HepG2 (cell line): ENCODE results near the gene GHR. TPM values are rescaled to one million over a fixed set of nuclear protein-coding genes. Genes with fewer than 3 reads are reported as not detected.

Experiments used
- ATAC-seq: fragments of 200-7000 bp; cut with Tn5 transposase; 3 replicates; pipeline ENCODE4 v1.9.1; 2020; ENCODE audit warnings: mild to moderate bottlenecking, moderate library complexity
- BruUV-seq: library from RNA; stranded (reverse); fragments of 400-500 nt; replicated peaks from 2 replicates; lab custom pipeline; 2021; lab: Mats Ljungman, UMichigan
- CTCF ChIA-PET: fragments of 300-600 bp; formaldehyde crosslinking; extraction: SDS; loops from one replicate; lab custom pipeline; 2021; ENCODE audit warnings: low total read pairs, inconsistent platforms, low intra/inter-chr PET ratio; lab: Yijun Ruan, JAX
- POLR2A ChIA-PET: fragments of 350-600 bp; sonication (Branson Sonifier 250); formaldehyde crosslinking; loops from one replicate; lab custom pipeline; 2020; ENCODE audit warnings: antibody characterized with exemption, inconsistent platforms; lab: Yijun Ruan, JAX
- DNase-seq: peaks from one replicate; pipeline ENCODE4 v3.0.0-alpha.2; 2015; ENCODE audit warnings: low spot score
- FAIRE-seq: peaks from 3 replicates; lab custom pipeline; 2011; peaks lifted over from hg19 to GRCh38; lab: Jason Lieb, UNC
- H2AFZ ChIP-seq: one replicate; pipeline ENCODE4 v1.6.1; 2011; ENCODE audit warnings: low read length, inconsistent platforms
- H3K27ac ChIP-seq: fragments of 300-600 bp; 3 replicates; pipeline ENCODE4 v1.8.0; 2011; ENCODE audit warnings: mixed run types, mild to moderate bottlenecking, mixed read lengths, low read length, inconsistent platforms; ENCODE audit not compliant: insufficient read depth; ENCODE audit errors: extremely low read length
- H3K27me3 ChIP-seq, 2 experiments: fragments of 200-600 bp in 1 of 2; 2 replicates in 1 of 2; 3 replicates in 1 of 2; pipeline versions ENCODE4 v1.6.0 to v1.8.0; 2011; ENCODE audit warnings: low read length in 2 of 2, mild to moderate bottlenecking in 2 of 2, moderate library complexity in 2 of 2, inconsistent platforms in 1 of 2; ENCODE audit not compliant: insufficient read depth in 2 of 2, control insufficient read depth in 1 of 2
- H3K36me3 ChIP-seq, 2 experiments: fragments of 200-600 bp in 1 of 2; replicated peaks in 1 of 2; 2 replicates in 1 of 2; 3 replicates in 1 of 2; pipeline versions ENCODE4 v1.5.1 to v1.8.0; 2011; ENCODE audit warnings: low read length in 2 of 2, inconsistent platforms in 1 of 2; ENCODE audit not compliant: insufficient read depth in 2 of 2, control insufficient read depth in 1 of 2
- H3K4me1 ChIP-seq: 2 replicates; pipeline ENCODE4 v1.5.1; 2012; ENCODE audit warnings: low read length, inconsistent platforms; ENCODE audit not compliant: insufficient read depth
- H3K4me2 ChIP-seq: 2 replicates; pipeline ENCODE4 v1.6.0; 2011; ENCODE audit warnings: low read depth, low read length, inconsistent platforms
- H3K4me3 ChIP-seq, 3 experiments: fragments of 200-600 bp in 1 of 3; sonication (generic), shearing (Covaris generic) in 1 of 3; replicated peaks in 1 of 3; 2 replicates each; pipeline ENCODE4 v1.5.1; 2011 to 2016; ENCODE audit warnings: low read length in 3 of 3, inconsistent platforms in 2 of 3, low read depth in 2 of 3, mild to moderate bottlenecking in 2 of 3, control low read depth in 1 of 3, mixed read lengths in 1 of 3; ENCODE audit not compliant: insufficient read depth in 1 of 3
- H3K79me2 ChIP-seq: one replicate; pipeline ENCODE4 v1.6.1; 2011; ENCODE audit warnings: low read length, inconsistent platforms; ENCODE audit not compliant: insufficient read depth
- H3K9ac ChIP-seq: 2 replicates; pipeline ENCODE4 v1.6.0; 2011; ENCODE audit warnings: mild to moderate bottlenecking, low read depth, low read length, inconsistent platforms; ENCODE audit not compliant: insufficient read depth
- H3K9me3 ChIP-seq: 2 replicates; pipeline ENCODE4 v1.5.1; 2012; ENCODE audit warnings: mild to moderate bottlenecking, low read length
- H4K20me1 ChIP-seq: 2 replicates; pipeline ENCODE4 v1.6.0; 2011; ENCODE audit warnings: inconsistent platforms, mild to moderate bottlenecking, low read length, moderate library complexity; ENCODE audit not compliant: insufficient read depth
- CBX5 ChIP-seq: sonication (generic); formaldehyde crosslinking; IDR thresholded peaks from 2 replicates; pipeline ENCODE4 v1.4.0; 2020; ENCODE audit warnings: missing genetic modification reagents, borderline replicate concordance
- CENPX ChIP-seq: sonication (generic); formaldehyde crosslinking; IDR thresholded peaks from 2 replicates; pipeline ENCODE4 v1.9.0; 2021; ENCODE audit warnings: mild to moderate bottlenecking, missing genetic modification reagents, moderate library complexity
- GABPA ChIP-seq, 2 experiments: IDR thresholded peaks; 2 replicates each; pipeline ENCODE4 v1.6.1; 2011 to 2016; ENCODE audit warnings: low read depth in 2 of 2, low read length in 1 of 2, missing biosample characterization in 1 of 2, missing genetic modification characterization in 1 of 2
- HMG20B ChIP-seq: conservative IDR thresholded peaks from 2 replicates; pipeline ENCODE4 v1.6.1; 2016; ENCODE audit warnings: missing genetic modification reagents, missing compliant biosample characterization
- MIER3 ChIP-seq: IDR thresholded peaks from 2 replicates; pipeline ENCODE4 v1.6.1; 2016; ENCODE audit warnings: missing compliant biosample characterization, borderline replicate concordance
- NR1H2 ChIP-seq: sonication (generic); formaldehyde crosslinking; IDR thresholded peaks from 2 replicates; pipeline ENCODE4 v1.8.1; 2022; ENCODE audit warnings: low read depth, missing genetic modification reagents, borderline replicate concordance
- RFX1 ChIP-seq: fragments of 450-650 bp; IDR thresholded peaks from 2 replicates; pipeline ENCODE4 v1.6.1; 2017
- SKI ChIP-seq: fragments of 450-650 bp; IDR thresholded peaks from one replicate; pipeline ENCODE4 v1.6.1; 2018; ENCODE audit warnings: mild to moderate bottlenecking; ENCODE audit not compliant: partially characterized antibody
- ZFP36 ChIP-seq: fragments of 150-350 bp; IDR thresholded peaks from 2 replicates; pipeline ENCODE4 v1.6.1; 2018; ENCODE audit warnings: borderline replicate concordance, low read length, low read depth; ENCODE audit not compliant: partially characterized antibody
- ZKSCAN8 ChIP-seq: IDR thresholded peaks from 2 replicates; pipeline ENCODE4 v1.6.1; 2016; ENCODE audit warnings: borderline replicate concordance, missing genetic modification reagents, missing compliant biosample characterization
- ZNF510 ChIP-seq: sonication (generic); formaldehyde crosslinking; IDR thresholded peaks from 2 replicates; pipeline ENCODE4 v1.4.0; 2020; ENCODE audit warnings: low read depth, mild to moderate bottlenecking, missing genetic modification reagents
- ZNF644 ChIP-seq: IDR thresholded peaks from 2 replicates; pipeline ENCODE4 v1.6.1; 2016; ENCODE audit warnings: low read depth
- ZNF670 ChIP-seq: sonication (generic); formaldehyde crosslinking; IDR thresholded peaks from 2 replicates; pipeline ENCODE4 v1.8.0; 2022; ENCODE audit warnings: mild to moderate bottlenecking, missing genetic modification reagents, borderline replicate concordance
- ZNF776 ChIP-seq: sonication (generic); formaldehyde crosslinking; IDR thresholded peaks from 2 replicates; pipeline ENCODE4 v1.4.0; 2020; ENCODE audit warnings: mild to moderate bottlenecking, missing genetic modification reagents
- WGBS: methylation state at CpG from one replicate; pipeline ENCODE4 v1.1.6; 2017; ENCODE audit warnings: low lambda C conversion rate; 5-methylcytosine and 5-hydroxymethylcytosine counted together
- in situ Hi-C: cut with HindIII; loops from 2 replicates; pipeline ENCODE4 v1.10.0; 2017; ENCODE audit warnings: low pct_unique_long_range_greater_than_20kb; ENCODE audit not compliant: extremely low pct_ligation_motif_present
- intact Hi-C: fragments of 100-400 bp; cut with micrococcal nuclease; formaldehyde crosslinking; loops from one replicate; pipeline ENCODE4 v1.10.0; 2022; ENCODE audit not compliant: unreplicated experiment
- polyA plus RNA-seq, 8 experiments: library from polyadenylated mRNA; depleted of rRNA in 3 of 8; stranded (reverse) in 7 of 8; unstranded in 1 of 8; fragments of >200 nt; fragmentation: Illumina TruSeq in 4 of 8; extraction: Trizol in 4 of 8; gene quantifications; 2 replicates each; pipeline versions ENCODE4 v1.2.1 to v1.2.3, GENCODE V29; 2011 to 2016; ENCODE audit warnings: low read depth in 4 of 8, missing spikeins in 1 of 8, mixed read lengths in 1 of 8; ENCODE audit not compliant: insufficient read depth in 1 of 8
- total RNA-seq, 5 experiments: library from RNA; depleted of rRNA; stranded (reverse); fragments of >200 nt; fragmentation: Illumina TruSeq; extraction: Trizol; gene quantifications; 2 replicates each; pipeline ENCODE4 v1.2.3, GENCODE V29; 2016; ENCODE audit warnings: low read depth in 1 of 5
- TF ChIP-seq, protein P1 (sequence below), 2 experiments: fragments of 450-650 bp in 1 of 2; sonication (generic) in 1 of 2; formaldehyde crosslinking; IDR thresholded peaks; 2 replicates each; pipeline versions ENCODE4 v1.5.0 to v1.8.0; 2020 to 2022; ENCODE audit warnings: mild to moderate bottlenecking in 1 of 2, missing genetic modification reagents in 1 of 2
- TF ChIP-seq, protein P2 (sequence below): sonication (generic); formaldehyde crosslinking; IDR thresholded peaks from 2 replicates; pipeline ENCODE4 v1.4.0; 2020; ENCODE audit warnings: missing genetic modification reagents, borderline replicate concordance
- TF ChIP-seq, protein P3 (sequence below): sonication (generic); formaldehyde crosslinking; IDR thresholded peaks from 2 replicates; pipeline ENCODE4 v1.8.0; 2022; ENCODE audit warnings: mild to moderate bottlenecking, missing genetic modification reagents; ENCODE audit not compliant: insufficient replicate concordance
- TF ChIP-seq, protein P4 (sequence below): sonication (generic); formaldehyde crosslinking; IDR thresholded peaks from 2 replicates; pipeline ENCODE4 v1.4.0; 2020; ENCODE audit warnings: mild to moderate bottlenecking, missing genetic modification reagents

GHR gene
- total and polyA plus RNA-seq, 2 of the 13 experiments (the other 11 are each of a cell fraction or from before 2014, with no cell fraction given): 0.07 TPM; not detected in 1

DNA sequence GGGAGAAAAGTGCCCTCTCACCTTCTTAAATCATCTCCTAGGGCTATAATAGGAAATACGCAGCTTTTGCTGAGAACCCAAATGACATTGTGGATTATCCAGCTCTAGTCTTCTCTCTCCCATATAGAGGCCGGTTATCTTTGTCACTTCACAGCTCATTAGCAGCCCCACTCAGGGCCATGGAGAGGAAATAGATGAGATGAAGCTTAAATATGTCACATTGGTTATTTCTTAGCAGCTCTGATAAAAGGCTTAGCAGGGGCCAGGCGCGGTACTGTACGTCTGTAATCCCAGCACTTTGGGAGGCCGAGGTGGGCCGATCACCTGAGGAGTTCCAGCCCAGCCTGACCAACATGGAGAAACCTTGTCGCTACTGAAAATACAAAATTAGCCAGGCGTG is 90.0 kb downstream of the GHR start:
- FAIRE-seq (no peak), ATAC-seq (no peak), DNase-seq (no peak)
- POLR2A ChIA-PET: no interaction called here
- H3K79me2 ChIP-seq: no peaks in the 10 kb centered on the region
- in situ Hi-C loops (no loop called here), intact Hi-C loops (loop anchor here (10.0 kb wide), 2 partner anchors 252 to 372 kb away; no protein-coding TSS in a partner anchor)
- H3K27ac ChIP-seq: no peak overlapping the region
- CTCF ChIA-PET: no interaction called here
- H3K9me3 ChIP-seq: no peaks in the 10 kb centered on the region
- no peaks in the 10 kb centered on the region for H3K27me3 ChIP-seq
- BruUV-seq: no TSS peak
- H3K9ac ChIP-seq: no peak overlapping the region
- no peaks in the 10 kb centered on the region for H4K20me1 ChIP-seq
- H3K4me2 ChIP-seq: no peak overlapping the region
- no peak overlapping the region for H3K4me3 ChIP-seq
- peaks cover 32% of the 10 kb centered on the region for H3K4me1 ChIP-seq
- WGBS: 73% methylated on average over 9 of the region's 9 CpGs
- H3K36me3 ChIP-seq: no peaks in the 10 kb centered on the region
- no peak overlapping the region for H2AFZ ChIP-seq
- TF ChIP-seq ZNF776 (CRISPR knock-in tag) (no peak), SKI (no peak), GABPA (IDR thresholded peaks at IDR 0.05; ENCODE audit: low read depth, low read length) (no peak), GABPA (CRISPR knock-in tag; IDR thresholded peaks at IDR 0.05; ENCODE audit: low read depth) (no peak), ZKSCAN8 (CRISPR knock-in tag) (no peak), HMG20B (CRISPR knock-in tag) (no peak), MIER3 (no peak), RFX1 (no peak), NR1H2 (CRISPR knock-in tag) (no peak), ZNF644 (CRISPR knock-in tag) (no peak), ZNF670 (no peak), CBX5 (CRISPR knock-in tag) (no peak), ZNF510 (CRISPR knock-in tag) (no peak), CENPX (CRISPR knock-in tag) (no peak), ZFP36 (no peak)
- TF ChIP-seq, protein P1, sequence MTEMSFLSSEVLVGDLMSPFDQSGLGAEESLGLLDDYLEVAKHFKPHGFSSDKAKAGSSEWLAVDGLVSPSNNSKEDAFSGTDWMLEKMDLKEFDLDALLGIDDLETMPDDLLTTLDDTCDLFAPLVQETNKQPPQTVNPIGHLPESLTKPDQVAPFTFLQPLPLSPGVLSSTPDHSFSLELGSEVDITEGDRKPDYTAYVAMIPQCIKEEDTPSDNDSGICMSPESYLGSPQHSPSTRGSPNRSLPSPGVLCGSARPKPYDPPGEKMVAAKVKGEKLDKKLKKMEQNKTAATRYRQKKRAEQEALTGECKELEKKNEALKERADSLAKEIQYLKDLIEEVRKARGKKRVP (CRISPR knock-in tag; IDR thresholded peaks at IDR 0.05): no peak
- TF ChIP-seq, protein P2, sequence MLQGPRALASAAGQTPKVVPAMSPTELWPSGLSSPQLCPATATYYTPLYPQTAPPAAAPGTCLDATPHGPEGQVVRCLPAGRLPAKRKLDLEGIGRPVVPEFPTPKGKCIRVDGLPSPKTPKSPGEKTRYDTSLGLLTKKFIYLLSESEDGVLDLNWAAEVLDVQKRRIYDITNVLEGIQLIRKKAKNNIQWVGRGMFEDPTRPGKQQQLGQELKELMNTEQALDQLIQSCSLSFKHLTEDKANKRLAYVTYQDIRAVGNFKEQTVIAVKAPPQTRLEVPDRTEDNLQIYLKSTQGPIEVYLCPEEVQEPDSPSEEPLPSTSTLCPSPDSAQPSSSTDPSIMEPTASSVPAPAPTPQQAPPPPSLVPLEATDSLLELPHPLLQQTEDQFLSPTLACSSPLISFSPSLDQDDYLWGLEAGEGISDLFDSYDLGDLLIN (CRISPR knock-in tag): no peak
- TF ChIP-seq, protein P3, sequence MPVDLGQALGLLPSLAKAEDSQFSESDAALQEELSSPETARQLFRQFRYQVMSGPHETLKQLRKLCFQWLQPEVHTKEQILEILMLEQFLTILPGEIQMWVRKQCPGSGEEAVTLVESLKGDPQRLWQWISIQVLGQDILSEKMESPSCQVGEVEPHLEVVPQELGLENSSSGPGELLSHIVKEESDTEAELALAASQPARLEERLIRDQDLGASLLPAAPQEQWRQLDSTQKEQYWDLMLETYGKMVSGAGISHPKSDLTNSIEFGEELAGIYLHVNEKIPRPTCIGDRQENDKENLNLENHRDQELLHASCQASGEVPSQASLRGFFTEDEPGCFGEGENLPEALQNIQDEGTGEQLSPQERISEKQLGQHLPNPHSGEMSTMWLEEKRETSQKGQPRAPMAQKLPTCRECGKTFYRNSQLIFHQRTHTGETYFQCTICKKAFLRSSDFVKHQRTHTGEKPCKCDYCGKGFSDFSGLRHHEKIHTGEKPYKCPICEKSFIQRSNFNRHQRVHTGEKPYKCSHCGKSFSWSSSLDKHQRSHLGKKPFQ (CRISPR knock-in tag): no peak
- TF ChIP-seq, protein P4, sequence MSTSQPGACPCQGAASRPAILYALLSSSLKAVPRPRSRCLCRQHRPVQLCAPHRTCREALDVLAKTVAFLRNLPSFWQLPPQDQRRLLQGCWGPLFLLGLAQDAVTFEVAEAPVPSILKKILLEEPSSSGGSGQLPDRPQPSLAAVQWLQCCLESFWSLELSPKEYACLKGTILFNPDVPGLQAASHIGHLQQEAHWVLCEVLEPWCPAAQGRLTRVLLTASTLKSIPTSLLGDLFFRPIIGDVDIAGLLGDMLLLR (CRISPR knock-in tag): no peak
